WERI-Rb-1 (cell line): ENCODE results near the gene RAC2.

ENCODE experiments used
- DNase-seq: peaks from one replicate; pipeline ENCODE4 v3.0.0-alpha.2; 2020
- H3K27ac ChIP-seq: fragments of 250-450 bp; sonication (Bioruptor Pico); 2 replicates; pipeline ENCODE4 v1.5.1; 2020; ENCODE audit warnings: mild to moderate bottlenecking, moderate library complexity
- H3K27me3 ChIP-seq: fragments of 250-450 bp; sonication (Bioruptor Pico); 2 replicates; pipeline ENCODE4 v1.5.1; 2021; ENCODE audit warnings: mild to moderate bottlenecking, low read depth, moderate library complexity; ENCODE audit not compliant: insufficient read depth, severe bottlenecking
- H3K36me3 ChIP-seq: fragments of 250-450 bp; sonication (Bioruptor Pico); 2 replicates; pipeline ENCODE4 v1.5.1; 2020; ENCODE audit warnings: mild to moderate bottlenecking, moderate library complexity
- H3K4me3 ChIP-seq: 2 replicates; pipeline ENCODE4 v1.5.1; 2011; ENCODE audit warnings: low read depth, mild to moderate bottlenecking, control low read depth, low read length
- H3K9me3 ChIP-seq: fragments of 250-450 bp; sonication (Bioruptor Pico); 2 replicates; pipeline ENCODE4 v1.5.1; 2021; ENCODE audit warnings: mild to moderate bottlenecking, moderate library complexity; ENCODE audit not compliant: severe bottlenecking
- CTCF ChIP-seq: IDR thresholded peaks from 2 replicates; pipeline ENCODE4 v1.5.1; 2011; ENCODE audit warnings: low read depth, mild to moderate bottlenecking, control low read depth, inconsistent platforms, low read length

The RAC2 gene

GRCh38 chr22:37184380-37184755, 59.7 kb downstream of the RAC2 start:
- Histone ChIP-seq H3K27ac (no peak overlapping the region), H3K4me3 (no peak overlapping the region), H3K27me3 (no peaks in the 10 kb centered on the region), H3K9me3 (no peaks in the 10 kb centered on the region), H3K36me3 (no peaks in the 10 kb centered on the region)
- no peak for TF ChIP-seq CTCF
- DNase-seq: no peak

GRCh38 chr22:37183432-37184379, 60.4 kb downstream of the RAC2 start:
- DNase-seq: peak; percentile 44

GRCh38 chr22:37182949-37183245, 61.2 kb downstream of the RAC2 start:
- Histone ChIP-seq H3K9me3 (no peaks in the 10 kb centered on the region), H3K27me3 (no peaks in the 10 kb centered on the region), H3K4me3 (no peak overlapping the region), H3K36me3 (no peaks in the 10 kb centered on the region), H3K27ac (no peak overlapping the region)
- no peak for TF ChIP-seq CTCF
- no peak for DNase-seq

More at GRCh38 chr22:37183432-37184379, 60.4 kb downstream of the RAC2 start:
- H3K4me3 ChIP-seq: no peak overlapping the region
- H3K27me3 ChIP-seq: no peaks in the 10 kb centered on the region
- H3K9me3 ChIP-seq: no peaks in the 10 kb centered on the region
- H3K27ac ChIP-seq: no peak overlapping the region
- H3K36me3 ChIP-seq: no peaks in the 10 kb centered on the region
- peak; percentile 53 for TF ChIP-seq CTCF

- H3K27me3 ChIP-seq: no peaks in the 10 kb centered on the region
- H3K4me3 ChIP-seq: no peak overlapping the region
- H3K36me3 ChIP-seq: no peaks in the 10 kb centered on the region
- no peak for DNase-seq
- H3K9me3 ChIP-seq: no peaks in the 10 kb centered on the region
- peak; percentile 22; the same call in 1 of the 2 replicates for TF ChIP-seq CTCF
- H3K27ac ChIP-seq: no peak overlapping the region
These were observed 61.7 kb downstream of the RAC2 start for GRCh38 chr22:37182101-37182948.

- Histone ChIP-seq H3K27ac (no peak overlapping the region), H3K36me3 (no peaks in the 10 kb centered on the region), H3K9me3 (no peaks in the 10 kb centered on the region), H3K4me3 (no peak overlapping the region), H3K27me3 (no peaks in the 10 kb centered on the region)
- no peak for DNase-seq
- no peak for TF ChIP-seq CTCF
These were observed 62.4 kb downstream of the RAC2 start for GRCh38 chr22:37181681-37182080.
